ENCODE data around the gene ICE2.

- TF ChIP-seq CTCF (IDR thresholded peaks at IDR 0.05; ENCODE audit: low read depth, low read length) (no peak), EZH2phosphoT487 (IDR thresholded peaks at IDR 0.05; ENCODE audit: low read depth) (no peak)
Measured at GRCh38 chr15:60382773-60383674, 95.9 kb downstream of the ICE2 start.
